Neural progenitor cell (in vitro differentiated cells): ENCODE results near the gene PACS1. TPM values are rescaled to one million over a fixed set of nuclear protein-coding genes. Genes with fewer than 3 reads are reported as not detected.

Source experiments
- DNase-seq: peaks from one replicate; pipeline ENCODE4 v3.0.0-alpha.2; 2016; ENCODE audit warnings: low spot score
- H2AFZ ChIP-seq: fragments of 200-600 bp; sonication (generic); replicated peaks from 2 replicates; pipeline ENCODE4 v1.6.1; 2016; ENCODE audit warnings: antibody characterized with exemption
- H3F3A ChIP-seq: fragments of 200-600 bp; sonication (generic); 2 replicates; pipeline ENCODE4 v1.6.1; 2016; ENCODE audit warnings: antibody characterized with exemption, low read depth
- H3K27ac ChIP-seq: fragments of 200-600 bp; sonication (generic); 2 replicates; pipeline ENCODE4 v1.5.1; 2016; ENCODE audit warnings: mild to moderate bottlenecking
- H3K27me3 ChIP-seq: fragments of 200-600 bp; sonication (generic); 2 replicates; pipeline ENCODE4 v1.6.1; 2016; ENCODE audit warnings: mild to moderate bottlenecking, moderate library complexity
- H3K36me3 ChIP-seq: fragments of 200-600 bp; sonication (generic); 2 replicates; pipeline ENCODE4 v1.5.1; 2016
- H3K4me1 ChIP-seq: fragments of 200-600 bp; sonication (generic); 2 replicates; pipeline ENCODE4 v1.6.1; 2016; ENCODE audit warnings: mixed run types
- H3K4me2 ChIP-seq: fragments of 200-600 bp; sonication (generic); 2 replicates; pipeline ENCODE4 v1.6.1; 2016
- H3K4me3 ChIP-seq: fragments of 200-600 bp; sonication (generic); 2 replicates; pipeline ENCODE4 v1.5.1; 2016
- H3K79me2 ChIP-seq: fragments of 200-600 bp; sonication (generic); 2 replicates; pipeline ENCODE4 v1.6.1; 2016; ENCODE audit warnings: low read depth
- H3K9ac ChIP-seq: fragments of 200-600 bp; sonication (generic); 2 replicates; pipeline ENCODE4 v1.6.1; 2016
- H3K9me3 ChIP-seq: fragments of 200-600 bp; sonication (generic); 2 replicates; pipeline ENCODE4 v1.5.1; 2016; ENCODE audit warnings: low read depth
- H4K20me1 ChIP-seq: fragments of 200-600 bp; sonication (generic); 2 replicates; pipeline ENCODE4 v1.6.1; 2016; ENCODE audit warnings: low read depth
- H3K27ac Mint-ChIP-seq: 3 replicates; pipeline ENCODE4 v1.8.0; 2021; ENCODE audit warnings: mixed read lengths
- H3K27me3 Mint-ChIP-seq: 2 replicates; pipeline ENCODE4 v1.8.0; 2022; ENCODE audit warnings: low read depth, mild to moderate bottlenecking, inconsistent platforms, moderate library complexity, mixed read lengths; ENCODE audit not compliant: insufficient read depth
- H3K36me3 Mint-ChIP-seq: 3 replicates; pipeline ENCODE4 v1.8.0; 2021; ENCODE audit warnings: mixed read lengths
- H3K4me1 Mint-ChIP-seq: 3 replicates; pipeline ENCODE4 v1.8.0; 2021; ENCODE audit warnings: mixed read lengths
- H3K4me3 Mint-ChIP-seq: 3 replicates; pipeline ENCODE4 v1.8.0; 2021; ENCODE audit warnings: mild to moderate bottlenecking, moderate library complexity, mixed read lengths
- H3K9me3 Mint-ChIP-seq: 3 replicates; pipeline ENCODE4 v1.8.0; 2020; ENCODE audit warnings: mixed read lengths
- EZH2 ChIP-seq: fragments of 200-600 bp; sonication (generic); IDR thresholded peaks from 2 replicates; pipeline ENCODE4 v1.6.1; 2017; ENCODE audit warnings: antibody characterized with exemption, mild to moderate bottlenecking, moderate library complexity
- EZH2phosphoT487 ChIP-seq: fragments of 200-600 bp; sonication (generic); IDR thresholded peaks from 2 replicates; pipeline ENCODE4 v1.6.1; 2017; ENCODE audit warnings: antibody characterized with exemption
- total RNA-seq: library from RNA; depleted of rRNA; stranded (reverse); fragments of >200 nt; gene quantifications from 2 replicates; pipeline ENCODE4 v1.2.3, GENCODE V29; 2015; ENCODE audit warnings: low replicate concordance
- TF ChIP-seq, protein P1 (sequence below): fragments of 200-600 bp; sonication (generic); IDR thresholded peaks from 2 replicates; pipeline ENCODE4 v1.5.1; 2017; ENCODE audit warnings: antibody characterized with exemption, mild to moderate bottlenecking

Gene PACS1
- total RNA-seq, 1 donor from 2014 or later, result 13.4 TPM

DNA sequence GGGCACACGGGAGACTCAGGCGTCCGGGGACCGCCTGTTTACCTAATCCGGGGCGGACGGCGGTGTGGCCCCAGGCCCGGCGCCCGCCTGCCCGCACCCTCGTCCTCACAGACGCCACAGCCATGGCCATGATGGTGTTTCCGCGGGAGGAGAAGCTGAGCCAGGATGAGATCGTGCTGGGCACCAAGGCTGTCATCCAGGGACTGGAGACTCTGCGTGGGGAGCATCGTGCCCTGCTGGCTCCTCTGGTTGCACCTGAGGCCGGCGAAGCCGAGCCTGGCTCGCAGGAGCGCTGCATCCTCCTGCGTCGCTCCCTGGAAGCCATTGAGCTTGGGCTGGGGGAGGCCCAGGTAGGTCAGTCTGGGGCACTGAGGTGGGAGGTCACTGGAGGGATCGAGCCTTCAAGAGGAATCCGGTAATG is 188.4 kb downstream of the PACS1 start:
- H3K36me3 Mint-ChIP-seq, result peaks cover 17% of the 10 kb centered on the region
- H3K4me2 ChIP-seq, result peak overlapping the region; percentile 88
- peaks cover 17% of the 10 kb centered on the region for H3K79me2 ChIP-seq
- H3K27ac Mint-ChIP-seq, result no peak overlapping the region
- no peak for TF ChIP-seq EZH2phosphoT487
- TF ChIP-seq, protein P1, sequence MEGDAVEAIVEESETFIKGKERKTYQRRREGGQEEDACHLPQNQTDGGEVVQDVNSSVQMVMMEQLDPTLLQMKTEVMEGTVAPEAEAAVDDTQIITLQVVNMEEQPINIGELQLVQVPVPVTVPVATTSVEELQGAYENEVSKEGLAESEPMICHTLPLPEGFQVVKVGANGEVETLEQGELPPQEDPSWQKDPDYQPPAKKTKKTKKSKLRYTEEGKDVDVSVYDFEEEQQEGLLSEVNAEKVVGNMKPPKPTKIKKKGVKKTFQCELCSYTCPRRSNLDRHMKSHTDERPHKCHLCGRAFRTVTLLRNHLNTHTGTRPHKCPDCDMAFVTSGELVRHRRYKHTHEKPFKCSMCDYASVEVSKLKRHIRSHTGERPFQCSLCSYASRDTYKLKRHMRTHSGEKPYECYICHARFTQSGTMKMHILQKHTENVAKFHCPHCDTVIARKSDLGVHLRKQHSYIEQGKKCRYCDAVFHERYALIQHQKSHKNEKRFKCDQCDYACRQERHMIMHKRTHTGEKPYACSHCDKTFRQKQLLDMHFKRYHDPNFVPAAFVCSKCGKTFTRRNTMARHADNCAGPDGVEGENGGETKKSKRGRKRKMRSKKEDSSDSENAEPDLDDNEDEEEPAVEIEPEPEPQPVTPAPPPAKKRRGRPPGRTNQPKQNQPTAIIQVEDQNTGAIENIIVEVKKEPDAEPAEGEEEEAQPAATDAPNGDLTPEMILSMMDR, result peak; percentile 10
- peaks cover 30% of the 10 kb centered on the region for H4K20me1 ChIP-seq
- no peak for DNase-seq
- H3K9ac ChIP-seq, result peak overlapping the region; percentile 61
- H3K4me3 ChIP-seq, result peak overlapping the region; percentile 78
- H2AFZ ChIP-seq, result no peak overlapping the region
- H3K27ac ChIP-seq, result no peak overlapping the region
- H3K4me3 Mint-ChIP-seq, result peak overlapping the region; percentile 91
- no peaks in the 10 kb centered on the region for H3K9me3 ChIP-seq
- peaks cover 7% of the 10 kb centered on the region for H3K4me1 ChIP-seq
- peaks cover 24% of the 10 kb centered on the region for H3F3A ChIP-seq
- peaks cover 9% of the 10 kb centered on the region for H3K27me3 Mint-ChIP-seq
- peaks cover 23% of the 10 kb centered on the region for H3K4me1 Mint-ChIP-seq
- no peaks in the 10 kb centered on the region for H3K27me3 ChIP-seq
- H3K9me3 Mint-ChIP-seq, result no peaks in the 10 kb centered on the region
- peaks cover 4% of the 10 kb centered on the region for H3K36me3 ChIP-seq

DNA sequence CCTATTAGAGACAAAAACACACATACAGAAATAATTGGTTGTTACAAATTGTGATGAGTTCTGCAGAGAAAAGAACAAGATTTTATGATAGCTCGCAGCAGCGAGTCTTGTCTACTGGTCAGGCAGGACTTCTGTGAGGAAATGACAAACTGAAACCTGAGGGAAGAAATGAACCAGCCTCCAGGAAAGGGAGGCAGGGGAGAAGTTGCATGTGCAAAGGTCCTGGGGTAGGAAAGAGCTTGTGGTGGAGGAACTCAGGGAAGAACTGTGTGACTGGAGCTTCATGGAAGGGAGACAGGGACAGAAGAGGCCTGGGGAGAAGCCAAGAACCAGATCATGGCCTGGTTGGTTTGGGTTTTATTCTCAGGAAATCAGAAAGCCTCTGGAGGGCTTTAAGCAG is 189.2 kb downstream of the PACS1 start:
- Mint-ChIP-seq H3K27me3 (peaks cover 9% of the 10 kb centered on the region), H3K27ac (no peak overlapping the region), H3K36me3 (peaks cover 20% of the 10 kb centered on the region), H3K4me1 (peaks cover 21% of the 10 kb centered on the region), H3K9me3 (no peaks in the 10 kb centered on the region), H3K4me3 (peak overlapping the region; percentile 91)
- no peak overlapping the region for H3K27ac ChIP-seq
- H3K79me2 ChIP-seq, result peaks cover 17% of the 10 kb centered on the region
- no peaks in the 10 kb centered on the region for H3K27me3 ChIP-seq
- peaks cover 4% of the 10 kb centered on the region for H3K36me3 ChIP-seq
- peak overlapping the region; percentile 61 for H3K9ac ChIP-seq
- H3K9me3 ChIP-seq, result no peaks in the 10 kb centered on the region
- no peak for DNase-seq
- peaks cover 30% of the 10 kb centered on the region for H4K20me1 ChIP-seq
- H3K4me2 ChIP-seq, result peak overlapping the region; percentile 88
- TF ChIP-seq, protein P1, result no peak
- TF ChIP-seq EZH2, result no peak
- no peak for TF ChIP-seq EZH2phosphoT487
- H3F3A ChIP-seq, result peaks cover 20% of the 10 kb centered on the region
- H3K4me3 ChIP-seq, result peak overlapping the region; percentile 78
- H2AFZ ChIP-seq, result no peak overlapping the region
- H3K4me1 ChIP-seq, result peaks cover 7% of the 10 kb centered on the region

DNA sequence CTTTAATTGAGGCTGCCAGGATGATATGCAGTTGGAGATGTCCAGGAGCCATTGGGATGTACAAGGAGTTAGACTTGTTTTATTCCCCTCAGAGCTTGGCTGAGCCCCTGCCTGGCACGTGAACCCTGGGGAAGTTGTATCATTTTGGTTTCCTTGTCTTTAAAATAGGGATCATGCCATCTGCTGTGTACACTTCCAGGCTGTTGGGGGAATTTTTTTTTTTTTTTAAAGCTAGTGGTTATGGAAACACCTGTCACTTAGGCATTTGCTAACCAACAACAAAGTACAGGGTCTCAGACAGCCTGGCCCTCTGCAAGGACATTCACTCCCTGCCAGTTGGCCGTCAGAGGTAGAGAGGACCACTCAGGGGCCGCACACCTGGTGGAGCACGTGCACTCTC is 189.9 kb downstream of the PACS1 start:
- Histone ChIP-seq H3K9me3 (no peaks in the 10 kb centered on the region), H3K4me2 (no peak overlapping the region), H3K4me3 (no peak overlapping the region), H4K20me1 (peaks cover 36% of the 10 kb centered on the region), H3K79me2 (peaks cover 17% of the 10 kb centered on the region), H3K4me1 (peaks cover 7% of the 10 kb centered on the region), H3K36me3 (peaks cover 4% of the 10 kb centered on the region), H3F3A (peaks cover 20% of the 10 kb centered on the region), H3K9ac (no peak overlapping the region), H3K27me3 (no peaks in the 10 kb centered on the region), H2AFZ (no peak overlapping the region), H3K27ac (no peak overlapping the region)
- H3K4me3 Mint-ChIP-seq, result peak overlapping the region; percentile 91
- H3K27ac Mint-ChIP-seq, result no peak overlapping the region
- peaks cover 21% of the 10 kb centered on the region for H3K4me1 Mint-ChIP-seq
- H3K9me3 Mint-ChIP-seq, result no peaks in the 10 kb centered on the region
- DNase-seq, result no peak
- no peak for TF ChIP-seq EZH2phosphoT487
- no peak for TF ChIP-seq EZH2
- TF ChIP-seq, protein P1, result no peak
- peaks cover 9% of the 10 kb centered on the region for H3K27me3 Mint-ChIP-seq
- peaks cover 25% of the 10 kb centered on the region for H3K36me3 Mint-ChIP-seq
